Osteocyte (in vitro differentiated cells): ENCODE measurements around the gene RSBN1. TPM values are rescaled to one million over a fixed set of nuclear protein-coding genes. Genes with fewer than 3 reads are reported as not detected.
"Not testable (repeated sequence)": the region's sequence is repeated elsewhere in the genome, so short reads cannot be mapped to it uniquely, and the experiment has no call there.

ENCODE experiments used
- DNase-seq: peaks from one replicate; pipeline ENCODE4 v3.0.0; 2021; ENCODE audit warnings: mixed read lengths; ENCODE audit not compliant: unreplicated experiment; ENCODE audit errors: extremely low spot score
- H3K27ac Mint-ChIP-seq: one replicate; pipeline ENCODE4 v1.8.0; 2021; ENCODE audit warnings: mild to moderate bottlenecking, mixed read lengths; ENCODE audit not compliant: unreplicated experiment
- H3K27me3 Mint-ChIP-seq: one replicate; pipeline ENCODE4 v1.8.0; 2021; ENCODE audit warnings: mixed read lengths; ENCODE audit not compliant: unreplicated experiment
- H3K36me3 Mint-ChIP-seq: one replicate; pipeline ENCODE4 v1.8.0; 2021; ENCODE audit warnings: mixed read lengths; ENCODE audit not compliant: unreplicated experiment
- H3K4me1 Mint-ChIP-seq: one replicate; pipeline ENCODE4 v1.8.0; 2021; ENCODE audit warnings: mixed read lengths; ENCODE audit not compliant: unreplicated experiment
- H3K4me3 Mint-ChIP-seq: one replicate; pipeline ENCODE4 v1.8.0; 2021; ENCODE audit warnings: mild to moderate bottlenecking, moderate library complexity, mixed read lengths; ENCODE audit not compliant: unreplicated experiment
- H3K9me3 Mint-ChIP-seq: one replicate; pipeline ENCODE4 v1.8.0; 2021; ENCODE audit warnings: mixed read lengths; ENCODE audit not compliant: unreplicated experiment
- CTCF ChIP-seq: fragments of 200-600 bp; sonication (generic); IDR thresholded peaks from 2 replicates; pipeline ENCODE4 v1.5.0; 2021; ENCODE audit warnings: antibody characterized with exemption, mild to moderate bottlenecking, moderate library complexity
- total RNA-seq: library from RNA; stranded (reverse); gene quantifications from 2 replicates; pipeline ENCODE4 v1.2.1, GENCODE V29; 2021

The RSBN1 gene
- total RNA-seq, 1 donor from 2014 or later = 17.0 TPM

- Mint-ChIP-seq H3K27me3 (no peaks in the 10 kb centered on the region), H3K36me3 (peaks cover 12% of the 10 kb centered on the region), H3K4me1 (peaks cover 15% of the 10 kb centered on the region), H3K9me3 (no peaks in the 10 kb centered on the region), H3K4me3 (no peak overlapping the region), H3K27ac (no peak overlapping the region)
- no peak for DNase-seq
- TF ChIP-seq CTCF = no peak
Observed at GRCh38 chr1:113744114-113744513, 68.2 kb downstream of the RSBN1 start.

GRCh38 chr1:113742515-113742914, 69.8 kb downstream of the RSBN1 start:
- Mint-ChIP-seq H3K4me1 (peaks cover 6% of the 10 kb centered on the region), H3K27me3 (no peaks in the 10 kb centered on the region), H3K4me3 (no peak overlapping the region)

GRCh38 chr1:113734357-113735055, 77.8 kb downstream of the RSBN1 start:
- TF ChIP-seq CTCF = no peak
- DNase-seq = no peak
- peaks cover 33% of the 10 kb centered on the region for H3K36me3 Mint-ChIP-seq
- H3K27ac Mint-ChIP-seq = no peak overlapping the region
- H3K4me1 Mint-ChIP-seq = no peaks in the 10 kb centered on the region
- no peaks in the 10 kb centered on the region for H3K9me3 Mint-ChIP-seq
- H3K4me3 Mint-ChIP-seq = no peak overlapping the region
- no peaks in the 10 kb centered on the region for H3K27me3 Mint-ChIP-seq

More at GRCh38 chr1:113742515-113742914, 69.8 kb downstream of the RSBN1 start:
- H3K36me3 Mint-ChIP-seq = peaks cover 16% of the 10 kb centered on the region
- no peaks in the 10 kb centered on the region for H3K9me3 Mint-ChIP-seq
- no peak for DNase-seq
- no peak overlapping the region for H3K27ac Mint-ChIP-seq
- TF ChIP-seq CTCF = no peak

GRCh38 chr1:113732802-113733201, 79.5 kb downstream of the RSBN1 start:
- no peak for TF ChIP-seq CTCF
- peaks cover 44% of the 10 kb centered on the region for H3K36me3 Mint-ChIP-seq
- H3K27ac Mint-ChIP-seq = no peak overlapping the region
- H3K27me3 Mint-ChIP-seq = no peaks in the 10 kb centered on the region
- no peaks in the 10 kb centered on the region for H3K9me3 Mint-ChIP-seq
- DNase-seq = no peak
- H3K4me3 Mint-ChIP-seq = no peak overlapping the region
- H3K4me1 Mint-ChIP-seq = no peaks in the 10 kb centered on the region

- no peaks in the 10 kb centered on the region for H3K4me1 Mint-ChIP-seq
- no peaks in the 10 kb centered on the region for H3K27me3 Mint-ChIP-seq
- TF ChIP-seq CTCF = no peak
- no peak overlapping the region for H3K27ac Mint-ChIP-seq
- peaks cover 63% of the 10 kb centered on the region for H3K36me3 Mint-ChIP-seq
- no peak overlapping the region for H3K4me3 Mint-ChIP-seq
- DNase-seq = no peak
- H3K9me3 Mint-ChIP-seq = peaks cover 17% of the 10 kb centered on the region
Observed at GRCh38 chr1:113721010-113721409, 91.3 kb downstream of the RSBN1 start.

- H3K9me3 Mint-ChIP-seq = peaks cover 17% of the 10 kb centered on the region
- not testable (repeated sequence) for H3K4me1 Mint-ChIP-seq, H3K27ac Mint-ChIP-seq, DNase-seq, H3K4me3 Mint-ChIP-seq, H3K27me3 Mint-ChIP-seq
- H3K36me3 Mint-ChIP-seq = peaks cover 62% of the 10 kb centered on the region
Observed at GRCh38 chr1:113718621-113719020, 93.7 kb downstream of the RSBN1 start.

- Mint-ChIP-seq H3K36me3 (peaks cover 63% of the 10 kb centered on the region), H3K9me3 (peaks cover 17% of the 10 kb centered on the region)
- H3K4me1 Mint-ChIP-seq, H3K27ac Mint-ChIP-seq, H3K27me3 Mint-ChIP-seq, H3K4me3 Mint-ChIP-seq, DNase-seq: not testable (repeated sequence)
Observed at GRCh38 chr1:113717506-113717905, 94.8 kb downstream of the RSBN1 start.
